Measurements from ENCODE around the gene RAB40C.

DNA sequence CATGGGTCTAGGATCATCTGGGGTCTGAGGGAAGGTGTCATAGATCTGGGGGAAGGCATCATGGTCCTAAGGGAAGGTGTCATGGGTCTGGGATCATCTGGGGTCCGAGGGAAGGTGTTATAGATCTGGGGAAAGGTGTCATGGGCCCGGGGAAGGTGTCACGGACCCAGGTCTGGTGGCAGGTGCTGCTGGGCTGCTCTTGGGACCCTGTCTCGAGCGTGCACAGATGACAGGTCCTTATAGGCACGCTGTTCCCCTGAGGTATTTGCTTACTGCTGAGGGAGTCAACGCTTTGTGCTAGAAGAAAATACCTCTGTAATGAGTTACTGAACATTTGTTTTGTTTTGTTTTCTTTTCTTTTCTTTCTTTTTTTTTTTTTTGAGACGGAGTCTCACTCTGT, 1.4 kb downstream of the RAB40C start:
- TF ChIP-seq, protein P1, sequence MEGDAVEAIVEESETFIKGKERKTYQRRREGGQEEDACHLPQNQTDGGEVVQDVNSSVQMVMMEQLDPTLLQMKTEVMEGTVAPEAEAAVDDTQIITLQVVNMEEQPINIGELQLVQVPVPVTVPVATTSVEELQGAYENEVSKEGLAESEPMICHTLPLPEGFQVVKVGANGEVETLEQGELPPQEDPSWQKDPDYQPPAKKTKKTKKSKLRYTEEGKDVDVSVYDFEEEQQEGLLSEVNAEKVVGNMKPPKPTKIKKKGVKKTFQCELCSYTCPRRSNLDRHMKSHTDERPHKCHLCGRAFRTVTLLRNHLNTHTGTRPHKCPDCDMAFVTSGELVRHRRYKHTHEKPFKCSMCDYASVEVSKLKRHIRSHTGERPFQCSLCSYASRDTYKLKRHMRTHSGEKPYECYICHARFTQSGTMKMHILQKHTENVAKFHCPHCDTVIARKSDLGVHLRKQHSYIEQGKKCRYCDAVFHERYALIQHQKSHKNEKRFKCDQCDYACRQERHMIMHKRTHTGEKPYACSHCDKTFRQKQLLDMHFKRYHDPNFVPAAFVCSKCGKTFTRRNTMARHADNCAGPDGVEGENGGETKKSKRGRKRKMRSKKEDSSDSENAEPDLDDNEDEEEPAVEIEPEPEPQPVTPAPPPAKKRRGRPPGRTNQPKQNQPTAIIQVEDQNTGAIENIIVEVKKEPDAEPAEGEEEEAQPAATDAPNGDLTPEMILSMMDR (optimal IDR thresholded peaks at IDR 0.05 in 1 of 3, IDR thresholded peaks at IDR 0.05 in 1 of 3, conservative IDR thresholded peaks at IDR 0.05 in 1 of 3; ENCODE audit: extremely low read depth in 1 of 3, insufficient read depth in 2 of 3, low read length in 3 of 3): no peak
- TF ChIP-seq EZH2 (IDR thresholded peaks at IDR 0.05; ENCODE audit: low read length): no peak

Data from keratinocyte (primary cell).